ENCODE measurements around the gene FOXD4. TPM values are rescaled to one million over a fixed set of nuclear protein-coding genes. Genes with fewer than 3 reads are reported as not detected.
A peak's percentile ranks its signal among the peaks of the same experiment; 100 is the strongest.
"Not testable (repeated sequence)": the region's sequence is repeated elsewhere in the genome, so short reads cannot be mapped to it uniquely, and the experiment has no call there.

The FOXD4 gene
- total RNA-seq, 2 donors from 2014 or later, result 0.28 TPM; not detected in 1

DNA sequence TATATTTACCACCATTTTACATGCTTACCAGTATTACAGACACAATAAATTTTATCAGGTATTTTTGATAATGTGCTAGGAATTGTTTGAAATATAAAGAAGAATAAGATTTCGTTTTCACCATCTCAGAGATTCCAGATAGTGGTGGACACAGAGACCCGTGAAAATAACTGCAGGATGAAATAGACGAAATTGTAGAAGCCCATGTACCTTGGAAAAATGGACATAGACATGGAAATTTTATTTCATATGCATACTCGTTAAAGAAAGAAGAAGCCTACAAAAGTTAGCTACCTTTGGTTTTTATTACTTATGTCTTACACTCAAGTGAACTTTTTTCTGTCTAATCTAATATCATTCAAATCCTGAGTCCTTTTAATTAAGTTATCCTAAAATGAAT lies 7.5 kb downstream of the FOXD4 start:
- not testable (repeated sequence) for H3K27ac ChIP-seq; H3K4me3 ChIP-seq; H3K27me3 ChIP-seq (replicated peaks; ENCODE audit: insufficient read depth); H3K9me3 ChIP-seq; ATAC-seq (ENCODE audit: insufficient number of reproducible peaks, low FRiP score, low read depth); H3K36me3 ChIP-seq; DNase-seq (ENCODE audit: low spot score)
- peaks cover 12 to 17% of the 10 kb centered on the region in 2 donors for H3K4me1 ChIP-seq (ENCODE audit: control insufficient read depth in 1 of 2, low read depth in 2 of 2)

DNA sequence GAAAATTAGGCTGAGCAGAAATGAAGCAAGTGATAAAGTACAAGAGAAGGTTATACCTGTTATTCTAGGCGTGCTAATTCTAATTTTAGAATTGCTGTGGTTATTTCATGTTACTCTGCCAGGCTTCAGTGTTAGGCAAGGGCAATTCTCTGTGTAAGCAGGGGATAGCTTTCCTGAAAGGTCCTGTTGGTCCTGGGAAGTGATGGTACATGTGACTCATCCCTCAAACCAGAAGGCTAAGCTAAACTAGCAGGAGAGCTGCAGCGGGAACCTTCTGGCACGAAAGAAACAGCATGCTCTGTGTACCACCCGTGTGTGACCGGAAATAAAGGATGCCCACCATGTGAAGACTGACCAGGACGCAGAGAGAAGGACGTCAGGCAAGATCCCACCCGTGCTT lies 8.7 kb downstream of the FOXD4 start:
- DNase-seq (ENCODE audit: low spot score); ATAC-seq (ENCODE audit: insufficient number of reproducible peaks, low FRiP score, low read depth); H3K27me3 ChIP-seq (replicated peaks; ENCODE audit: insufficient read depth); H3K4me3 ChIP-seq; H3K27ac ChIP-seq; H3K36me3 ChIP-seq; H3K9me3 ChIP-seq: not testable (repeated sequence)
- H3K4me1 ChIP-seq (ENCODE audit: control insufficient read depth in 1 of 2, low read depth in 2 of 2), result peaks cover 7 to 12% of the 10 kb centered on the region in 2 donors

DNA sequence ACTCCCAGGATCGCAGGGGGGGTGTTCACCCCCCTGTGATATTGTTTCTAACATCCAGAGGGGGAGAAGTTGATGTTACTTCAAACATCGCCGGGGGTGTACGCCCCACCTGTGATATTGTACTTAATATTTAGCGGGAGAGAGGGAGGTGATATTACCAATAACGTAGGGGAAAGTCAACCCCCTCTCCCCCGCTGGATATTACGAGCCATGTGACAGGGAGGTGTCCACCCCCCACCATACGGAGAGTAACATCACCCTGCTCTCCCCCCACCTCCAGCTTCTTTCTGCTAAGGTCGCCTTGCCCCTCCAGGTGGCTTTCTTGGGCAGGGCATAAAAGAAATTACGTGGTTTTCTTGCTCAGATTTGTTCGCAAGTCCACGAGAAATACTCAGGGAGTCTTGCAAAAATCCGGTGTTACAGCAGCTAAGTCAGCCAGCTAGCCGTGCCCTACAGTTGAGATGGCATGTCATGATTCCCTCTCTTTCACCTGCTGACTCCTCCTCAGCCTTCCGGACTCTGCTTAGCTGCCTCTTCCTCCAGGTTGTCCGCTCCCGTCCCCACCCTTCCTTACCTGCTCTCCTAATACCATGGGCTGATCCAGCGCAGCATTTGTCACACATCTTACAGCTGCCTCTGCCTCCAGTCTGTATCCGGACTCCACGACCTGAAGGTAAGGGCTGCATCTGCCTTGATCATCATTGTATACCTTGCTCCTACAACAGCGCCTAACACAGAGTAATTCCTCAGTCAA lies 9.3 kb downstream of the FOXD4 start:
- ATAC-seq (ENCODE audit: insufficient number of reproducible peaks, low FRiP score, low read depth); H3K9me3 ChIP-seq; H3K27ac ChIP-seq; H3K27me3 ChIP-seq (replicated peaks; ENCODE audit: insufficient read depth); H3K4me3 ChIP-seq; H3K4me1 ChIP-seq (ENCODE audit: control insufficient read depth in 1 of 2, low read depth in 2 of 2); DNase-seq (ENCODE audit: low spot score); H3K36me3 ChIP-seq: not testable (repeated sequence)

DNA sequence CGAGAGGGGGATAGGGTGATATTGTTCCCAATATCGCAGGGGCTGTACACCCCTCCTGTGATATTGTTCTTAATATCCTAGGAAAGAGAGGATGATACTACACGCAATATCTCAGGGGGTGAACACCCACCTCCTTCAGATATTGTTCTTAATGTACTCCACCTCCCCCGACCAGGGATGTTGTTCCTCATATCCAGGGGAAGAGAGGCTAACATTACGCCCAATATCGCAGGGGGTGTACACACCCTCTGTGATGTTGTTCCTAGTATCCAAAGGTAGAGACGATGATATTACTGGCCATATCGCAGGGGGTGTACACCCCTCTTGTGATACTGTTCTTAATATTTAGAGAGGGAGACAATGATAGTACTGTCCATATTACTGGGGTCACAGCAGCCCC lies 12.2 kb downstream of the FOXD4 start:
- DNase-seq (ENCODE audit: low spot score); H3K4me3 ChIP-seq; H3K27ac ChIP-seq; H3K36me3 ChIP-seq; ATAC-seq (ENCODE audit: insufficient number of reproducible peaks, low FRiP score, low read depth); H3K27me3 ChIP-seq (replicated peaks; ENCODE audit: insufficient read depth); H3K9me3 ChIP-seq; H3K4me1 ChIP-seq (ENCODE audit: control insufficient read depth in 1 of 2, low read depth in 2 of 2): not testable (repeated sequence)

DNA sequence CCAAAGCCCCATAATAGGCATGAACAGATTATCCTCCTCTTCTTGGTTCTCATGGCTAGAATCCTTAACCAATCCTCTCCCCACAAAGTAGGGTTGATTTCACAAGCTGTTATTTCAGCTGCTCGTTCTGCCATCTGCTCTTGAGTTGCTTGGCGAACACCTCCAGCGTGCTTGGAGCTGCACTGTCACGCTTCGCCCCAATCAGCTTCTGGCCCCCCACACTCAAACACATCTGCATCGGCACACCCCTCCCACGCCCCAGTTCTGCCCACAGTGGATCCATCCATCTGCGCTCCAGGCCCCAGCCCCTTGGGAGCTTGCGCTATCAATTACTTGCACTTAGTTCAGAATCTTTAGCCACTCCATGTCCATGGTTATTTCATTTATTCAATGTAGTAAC lies 17.8 kb downstream of the FOXD4 start:
- not testable (repeated sequence) for H3K36me3 ChIP-seq; H3K27me3 ChIP-seq (replicated peaks; ENCODE audit: insufficient read depth); ATAC-seq (ENCODE audit: insufficient number of reproducible peaks, low FRiP score, low read depth); H3K4me3 ChIP-seq; H3K4me1 ChIP-seq (ENCODE audit: control insufficient read depth in 1 of 2, low read depth in 2 of 2); H3K27ac ChIP-seq; H3K9me3 ChIP-seq; DNase-seq (ENCODE audit: low spot score)

DNA sequence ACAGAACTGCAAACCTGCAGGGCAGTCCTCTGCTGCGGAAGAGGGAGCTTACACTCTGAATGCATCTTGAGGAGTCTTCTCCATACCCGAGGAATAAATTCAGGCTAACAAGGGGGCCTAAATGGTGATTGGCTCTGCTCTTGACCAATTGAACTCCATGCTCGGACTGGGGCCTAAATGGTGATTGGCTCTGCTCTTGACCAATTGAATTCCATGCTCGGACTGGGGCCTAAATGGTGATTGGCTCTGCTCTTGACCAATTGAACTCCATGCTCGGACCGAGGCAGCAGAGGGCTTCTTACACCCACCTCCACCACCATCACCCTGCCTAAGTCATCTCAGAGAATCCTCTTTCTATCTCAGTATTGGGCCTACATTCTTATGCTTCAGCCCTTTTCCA lies 18.4 kb downstream of the FOXD4 start:
- ATAC-seq (ENCODE audit: insufficient number of reproducible peaks, low FRiP score, low read depth); H3K36me3 ChIP-seq; DNase-seq (ENCODE audit: low spot score); H3K4me1 ChIP-seq (ENCODE audit: control insufficient read depth in 1 of 2, low read depth in 2 of 2); H3K4me3 ChIP-seq; H3K27ac ChIP-seq; H3K9me3 ChIP-seq; H3K27me3 ChIP-seq (replicated peaks; ENCODE audit: insufficient read depth): not testable (repeated sequence)

DNA sequence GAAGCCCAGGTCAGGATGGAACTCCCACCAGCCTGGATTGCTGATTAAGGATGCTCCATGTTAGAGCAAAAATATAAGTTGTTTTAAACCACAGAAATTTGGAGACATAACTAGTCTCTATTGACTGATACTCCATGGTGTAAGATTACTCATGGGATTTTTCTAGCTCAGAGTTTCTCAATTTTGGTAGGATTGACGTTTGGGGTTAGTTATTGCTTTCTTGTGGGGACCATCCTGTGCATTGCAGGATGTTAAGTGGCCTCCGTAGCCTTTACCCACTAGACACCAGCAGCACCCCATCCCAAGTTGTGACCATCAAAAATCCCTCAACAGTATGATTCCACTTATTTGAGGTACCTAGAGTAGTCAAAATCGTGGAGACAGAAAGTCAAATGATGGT lies 19.4 kb downstream of the FOXD4 start:
- not testable (repeated sequence) for ATAC-seq (ENCODE audit: insufficient number of reproducible peaks, low FRiP score, low read depth); H3K9me3 ChIP-seq; H3K4me3 ChIP-seq; H3K4me1 ChIP-seq (ENCODE audit: control insufficient read depth in 1 of 2, low read depth in 2 of 2); DNase-seq (ENCODE audit: low spot score); H3K27me3 ChIP-seq (replicated peaks; ENCODE audit: insufficient read depth); H3K27ac ChIP-seq; H3K36me3 ChIP-seq

DNA sequence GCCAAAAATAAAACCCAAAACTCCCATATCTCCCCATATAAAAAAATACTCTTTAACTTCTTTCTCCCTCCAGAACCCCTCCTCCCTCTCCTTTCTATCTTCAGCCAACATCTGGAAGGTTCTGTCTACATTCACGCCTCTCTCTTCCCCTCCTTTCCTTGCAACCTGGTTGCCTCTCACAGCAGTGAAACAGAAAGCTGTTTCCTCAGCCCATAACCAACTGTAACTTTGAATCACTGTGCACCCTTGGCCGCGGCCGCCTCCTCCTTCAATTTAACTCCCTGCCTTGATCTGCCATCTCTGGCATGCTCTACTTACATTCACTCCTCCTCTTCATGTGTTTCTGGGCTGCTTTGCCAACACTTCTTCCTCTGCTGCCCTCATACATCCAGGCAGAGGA lies 23.2 kb downstream of the FOXD4 start:
- not testable (repeated sequence) for H3K4me3 ChIP-seq; H3K36me3 ChIP-seq; ATAC-seq (ENCODE audit: insufficient number of reproducible peaks, low FRiP score, low read depth); H3K9me3 ChIP-seq; H3K27ac ChIP-seq; H3K4me1 ChIP-seq (ENCODE audit: control insufficient read depth in 1 of 2, low read depth in 2 of 2); DNase-seq (ENCODE audit: low spot score); H3K27me3 ChIP-seq (replicated peaks; ENCODE audit: insufficient read depth)

DNA sequence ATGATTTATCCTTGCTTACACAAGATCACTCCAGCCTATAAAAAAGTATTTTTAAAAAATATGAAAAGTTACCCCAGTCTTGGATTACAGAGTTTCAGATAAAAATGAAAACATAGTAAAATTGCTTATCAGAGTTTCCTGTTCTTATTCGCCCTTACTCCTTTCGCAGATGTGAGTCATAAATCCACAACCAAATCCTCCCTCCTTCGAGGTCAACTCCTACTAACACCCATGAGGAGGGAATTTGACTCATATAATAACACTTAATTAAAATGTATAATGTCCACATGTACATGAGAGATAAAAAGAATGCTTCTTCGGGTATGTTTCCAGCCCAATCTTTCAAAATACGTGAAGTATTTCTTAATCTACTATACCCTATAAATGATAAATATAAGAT lies 23.9 kb downstream of the FOXD4 start:
- not testable (repeated sequence) for ATAC-seq (ENCODE audit: insufficient number of reproducible peaks, low FRiP score, low read depth); DNase-seq (ENCODE audit: low spot score); H3K4me3 ChIP-seq; H3K4me1 ChIP-seq (ENCODE audit: control insufficient read depth in 1 of 2, low read depth in 2 of 2); H3K36me3 ChIP-seq; H3K9me3 ChIP-seq; H3K27me3 ChIP-seq (replicated peaks; ENCODE audit: insufficient read depth); H3K27ac ChIP-seq

DNA sequence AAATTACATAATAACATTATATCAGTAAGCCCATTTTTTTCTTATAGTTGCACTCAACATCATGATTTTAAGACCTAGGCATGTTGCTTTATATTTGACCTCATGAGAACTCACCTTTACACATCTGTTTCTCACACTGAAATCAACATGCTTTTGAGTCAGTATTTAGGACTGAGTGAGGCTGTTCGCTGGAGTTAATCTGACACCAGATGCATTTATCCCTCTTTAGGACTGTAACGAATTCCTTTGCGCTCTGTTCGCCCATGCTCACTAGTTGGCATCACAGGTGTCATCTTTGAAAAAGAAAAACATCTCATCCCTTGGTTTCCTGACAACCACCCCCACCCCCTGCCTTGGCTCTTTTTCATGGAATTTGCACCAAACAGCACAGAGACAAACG lies 24.3 kb downstream of the FOXD4 start:
- DNase-seq (ENCODE audit: low spot score); H3K4me3 ChIP-seq; H3K4me1 ChIP-seq (ENCODE audit: control insufficient read depth in 1 of 2, low read depth in 2 of 2); H3K36me3 ChIP-seq; ATAC-seq (ENCODE audit: insufficient number of reproducible peaks, low FRiP score, low read depth); H3K27me3 ChIP-seq (replicated peaks; ENCODE audit: insufficient read depth); H3K27ac ChIP-seq; H3K9me3 ChIP-seq: not testable (repeated sequence)

DNA sequence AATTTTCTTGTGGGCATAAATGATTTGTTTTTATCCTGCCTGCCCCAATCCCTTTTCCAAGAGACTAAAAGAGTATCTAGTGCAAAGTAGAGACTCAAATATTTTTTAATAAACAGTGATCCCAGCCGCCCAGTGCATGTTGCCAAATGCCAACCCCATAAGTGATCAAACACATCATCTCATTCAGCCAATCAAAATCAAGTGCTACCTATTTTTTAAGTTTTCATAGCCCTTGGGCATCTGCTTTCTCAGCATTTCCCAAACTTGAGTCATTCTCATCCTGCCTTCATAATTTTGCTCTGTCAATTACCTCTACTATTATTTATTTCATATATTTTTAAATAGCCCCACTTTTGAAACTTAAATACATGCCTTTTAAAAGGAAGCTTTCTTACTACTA lies 27.4 kb downstream of the FOXD4 start:
- not testable (repeated sequence) for H3K36me3 ChIP-seq; H3K4me3 ChIP-seq; DNase-seq (ENCODE audit: low spot score); H3K9me3 ChIP-seq; H3K27ac ChIP-seq; ATAC-seq (ENCODE audit: insufficient number of reproducible peaks, low FRiP score, low read depth); H3K4me1 ChIP-seq (ENCODE audit: control insufficient read depth in 1 of 2, low read depth in 2 of 2); H3K27me3 ChIP-seq (replicated peaks; ENCODE audit: insufficient read depth)

DNA sequence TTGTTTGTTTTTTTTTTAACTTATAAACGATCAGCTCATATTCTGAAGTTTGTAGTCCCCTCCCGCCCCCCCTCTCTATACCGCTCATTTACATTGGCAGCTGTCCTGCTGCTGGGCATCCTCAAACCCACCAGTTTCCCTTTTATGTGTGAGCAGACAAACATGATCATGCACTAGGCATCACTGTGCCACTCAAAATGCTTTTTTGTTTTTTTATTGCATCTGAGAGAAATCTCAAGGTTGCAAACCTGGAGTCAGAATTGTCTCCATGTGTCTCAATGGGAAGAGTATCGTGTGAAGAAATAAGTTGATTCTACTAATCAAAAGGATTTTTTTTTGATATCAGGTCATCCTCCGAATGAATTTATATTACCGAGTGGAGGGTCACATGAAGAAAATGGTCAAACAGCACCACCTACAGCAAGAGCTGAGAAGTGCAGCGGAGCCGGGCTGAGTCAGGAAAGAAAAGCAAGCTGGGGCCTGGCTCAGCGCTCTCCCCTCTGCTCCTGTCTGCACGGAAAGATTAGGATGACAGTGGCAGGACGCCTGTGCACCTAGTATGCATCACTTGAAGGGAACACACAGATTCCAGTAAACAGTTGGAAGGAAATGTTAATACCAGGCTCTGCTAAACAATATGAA lies 29.7 kb downstream of the FOXD4 start:
- DNase-seq (ENCODE audit: low spot score), result not testable (repeated sequence)
- ATAC-seq (ENCODE audit: insufficient number of reproducible peaks, low FRiP score, low read depth), result peak; percentile 47

DNA sequence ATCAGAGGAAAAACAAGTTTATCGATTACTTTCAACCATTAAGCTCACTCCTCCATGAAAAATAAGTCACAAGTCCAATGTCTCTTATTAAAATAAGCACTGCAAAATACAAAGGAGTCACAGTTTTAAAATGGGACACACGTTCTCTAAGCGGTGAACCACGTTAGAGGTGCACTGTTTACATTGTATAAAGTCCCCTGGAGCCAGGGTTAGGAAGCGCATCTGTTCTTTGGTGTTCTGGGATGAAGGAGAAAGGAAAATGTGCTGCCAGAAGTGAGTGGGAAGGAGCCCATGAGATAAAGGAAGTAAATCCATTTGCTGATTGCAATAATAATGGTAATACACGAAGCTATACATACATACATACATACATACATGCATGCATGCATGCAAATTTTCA lies 30.4 kb downstream of the FOXD4 start:
- not testable (repeated sequence) for H3K9me3 ChIP-seq; ATAC-seq (ENCODE audit: insufficient number of reproducible peaks, low FRiP score, low read depth); H3K27me3 ChIP-seq (replicated peaks; ENCODE audit: insufficient read depth); H3K4me1 ChIP-seq (ENCODE audit: control insufficient read depth in 1 of 2, low read depth in 2 of 2); H3K4me3 ChIP-seq; H3K36me3 ChIP-seq; H3K27ac ChIP-seq; DNase-seq (ENCODE audit: low spot score)

More for the DNA sequence above, 29.7 kb downstream of the FOXD4 start:
- not testable (repeated sequence) for H3K4me1 ChIP-seq (ENCODE audit: control insufficient read depth in 1 of 2, low read depth in 2 of 2); H3K4me3 ChIP-seq; H3K27me3 ChIP-seq (replicated peaks; ENCODE audit: insufficient read depth); H3K9me3 ChIP-seq; H3K27ac ChIP-seq; H3K36me3 ChIP-seq

Measured in thoracic aorta (tissue), 2 donors.